Prostate gland (tissue), 2 donors: Measurements from ENCODE around the gene NFKBIB.

Experiments used
- POLR2A ChIP-seq: fragments of 450-650 bp; IDR thresholded peaks from one replicate; pipeline ENCODE4 v1.6.1; 2016; ENCODE audit warnings: antibody characterized with exemption, mild to moderate bottlenecking
- TF ChIP-seq, protein P1 (sequence below), 4 experiments: fragments of 200-600 bp in 2 of 4; fragments of 450-650 bp in 2 of 4; sonication (generic) in 2 of 4; IDR thresholded peaks; 1 replicate in 3 of 4; 2 replicates in 1 of 4; pipeline ENCODE4 v1.5.1; 2016 to 2019; ENCODE audit warnings: antibody characterized with exemption in 4 of 4, mild to moderate bottlenecking in 2 of 4, moderate library complexity in 2 of 4

DNA sequence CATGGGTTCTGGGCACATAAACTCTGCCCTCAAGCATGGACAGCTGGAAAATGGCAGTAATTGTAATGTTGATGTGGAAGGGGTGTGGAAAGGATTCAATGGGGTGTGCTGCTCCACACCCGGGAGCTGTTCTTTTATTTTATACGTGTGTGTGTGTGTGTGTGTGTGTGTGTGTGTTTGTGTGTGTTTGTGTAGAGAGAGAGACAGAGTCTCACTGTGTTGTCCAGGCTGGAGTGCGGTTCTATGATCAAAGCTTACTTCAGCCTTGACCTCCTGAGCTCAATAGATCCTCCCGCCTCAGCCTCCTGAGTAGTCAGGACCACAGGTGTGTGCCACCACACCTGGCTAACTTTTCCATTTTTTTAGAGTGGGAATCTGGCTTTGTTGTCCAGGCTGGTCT is 33.8 kb downstream of the NFKBIB start:
- no peak for TF ChIP-seq POLR2A
- TF ChIP-seq, protein P1, sequence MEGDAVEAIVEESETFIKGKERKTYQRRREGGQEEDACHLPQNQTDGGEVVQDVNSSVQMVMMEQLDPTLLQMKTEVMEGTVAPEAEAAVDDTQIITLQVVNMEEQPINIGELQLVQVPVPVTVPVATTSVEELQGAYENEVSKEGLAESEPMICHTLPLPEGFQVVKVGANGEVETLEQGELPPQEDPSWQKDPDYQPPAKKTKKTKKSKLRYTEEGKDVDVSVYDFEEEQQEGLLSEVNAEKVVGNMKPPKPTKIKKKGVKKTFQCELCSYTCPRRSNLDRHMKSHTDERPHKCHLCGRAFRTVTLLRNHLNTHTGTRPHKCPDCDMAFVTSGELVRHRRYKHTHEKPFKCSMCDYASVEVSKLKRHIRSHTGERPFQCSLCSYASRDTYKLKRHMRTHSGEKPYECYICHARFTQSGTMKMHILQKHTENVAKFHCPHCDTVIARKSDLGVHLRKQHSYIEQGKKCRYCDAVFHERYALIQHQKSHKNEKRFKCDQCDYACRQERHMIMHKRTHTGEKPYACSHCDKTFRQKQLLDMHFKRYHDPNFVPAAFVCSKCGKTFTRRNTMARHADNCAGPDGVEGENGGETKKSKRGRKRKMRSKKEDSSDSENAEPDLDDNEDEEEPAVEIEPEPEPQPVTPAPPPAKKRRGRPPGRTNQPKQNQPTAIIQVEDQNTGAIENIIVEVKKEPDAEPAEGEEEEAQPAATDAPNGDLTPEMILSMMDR (IDR thresholded peaks at IDR 0.05), result no peak
